ENCODE measurements around the gene SUPV3L1.

Gene SUPV3L1

GRCh38 chr10:69202332-69202731 is 22.3 kb downstream of the SUPV3L1 start:
- no peak for DNase-seq (ENCODE audit: low read depth in 2 of 2)

GRCh38 chr10:69208761-69209160 is 28.7 kb downstream of the SUPV3L1 start:
- no peak for DNase-seq (ENCODE audit: low read depth in 2 of 2)

- DNase-seq (ENCODE audit: low read depth in 2 of 2) = no peak
These were observed 29.9 kb downstream of the SUPV3L1 start for GRCh38 chr10:69209787-69210484.

GRCh38 chr10:69211104-69211503 is 31.1 kb downstream of the SUPV3L1 start:
- DNase-seq (ENCODE audit: low read depth in 2 of 2) = no peak

GRCh38 chr10:69211524-69211923 is 31.5 kb downstream of the SUPV3L1 start:
- DNase-seq (ENCODE audit: low read depth in 2 of 2) = no peak

GRCh38 chr10:69213591-69214311 is 33.7 kb downstream of the SUPV3L1 start:
- DNase-seq (ENCODE audit: low read depth in 2 of 2) = no peak

- no peak for DNase-seq (ENCODE audit: low read depth in 2 of 2)
These were observed 34.7 kb downstream of the SUPV3L1 start for GRCh38 chr10:69214666-69215131.

GRCh38 chr10:69215405-69216171 is 35.6 kb downstream of the SUPV3L1 start:
- DNase-seq (ENCODE audit: low read depth in 2 of 2) = no peak

- DNase-seq (ENCODE audit: low read depth in 2 of 2) = no peak
These were observed 36.6 kb downstream of the SUPV3L1 start for GRCh38 chr10:69216577-69217118.

- no peak for DNase-seq (ENCODE audit: low read depth in 2 of 2)
These were observed 37.2 kb downstream of the SUPV3L1 start for GRCh38 chr10:69217119-69217754.

- no peak for DNase-seq (ENCODE audit: low read depth in 2 of 2)
These were observed 38.8 kb downstream of the SUPV3L1 start for GRCh38 chr10:69218831-69219230.

- no peak for DNase-seq (ENCODE audit: low read depth in 2 of 2)
These were observed 40.0 kb downstream of the SUPV3L1 start, which contains the start of gene HKDC1 for GRCh38 chr10:69220041-69220451. HKDC1 (plus strand) TSS chr10:69220332; CDS start chr10:69220436, 104 bp downstream.

GRCh38 chr10:69220507-69220906 is 40.5 kb downstream of the SUPV3L1 start:
- DNase-seq (ENCODE audit: low read depth in 2 of 2) = no peak

GRCh38 chr10:69222157-69223027 is 42.4 kb downstream of the SUPV3L1 start:
- DNase-seq (ENCODE audit: low read depth in 2 of 2) = peak; percentile 54 to 62

GRCh38 chr10:69223028-69223342 is 43.0 kb downstream of the SUPV3L1 start:
- no peak for DNase-seq (ENCODE audit: low read depth in 2 of 2)

- DNase-seq (ENCODE audit: low read depth in 2 of 2) = no peak
These were observed 45.0 kb downstream of the SUPV3L1 start for GRCh38 chr10:69224862-69225657.

GRCh38 chr10:69225681-69226080 is 45.6 kb downstream of the SUPV3L1 start:
- no peak for DNase-seq (ENCODE audit: low read depth in 2 of 2)

GRCh38 chr10:69226919-69227450 is 47.0 kb downstream of the SUPV3L1 start:
- no peak for DNase-seq (ENCODE audit: low read depth in 2 of 2)

- DNase-seq (ENCODE audit: low read depth in 2 of 2) = no peak
These were observed 48.1 kb downstream of the SUPV3L1 start for GRCh38 chr10:69228151-69228550.

GRCh38 chr10:69229616-69229916 is 49.5 kb downstream of the SUPV3L1 start:
- no peak for DNase-seq (ENCODE audit: low read depth in 2 of 2)

Measured in stimulated activated CD8-positive, alpha-beta memory T cell treated with anti-CD3 and anti-CD28 coated beads, Interleukin-2, amount 100 ng/mL, for 48 hours (primary cell).